K562 (cell line): ENCODE measurements around the gene PTPN1. TPM values are rescaled to one million over a fixed set of nuclear protein-coding genes. Genes with fewer than 3 reads are reported as not detected.

Source experiments
- BCL6 ChIP-seq: fragments of 250-450 bp; sonication (Bioruptor Pico); IDR thresholded peaks from 2 replicates; pipeline ENCODE4 v1.4.0; 2020
- JUN ChIP-seq, 2 experiments: sonication (generic) in 1 of 2; formaldehyde crosslinking in 1 of 2; IDR thresholded peaks; 2 replicates each; pipeline versions ENCODE4 v1.6.1 to v1.8.0; 2012 to 2022; ENCODE audit warnings: borderline replicate concordance in 2 of 2, mild to moderate bottlenecking in 2 of 2, improper control_type of control experiment in 1 of 2, low read depth in 1 of 2, low read length in 1 of 2, missing genetic modification reagents in 1 of 2
- MAFG ChIP-seq: fragments of 450-650 bp; conservative IDR thresholded peaks from 2 replicates; pipeline ENCODE4 v1.6.1; 2016; ENCODE audit warnings: missing genetic modification characterization, missing compliant biosample characterization
- MEIS2 ChIP-seq: fragments of 450-650 bp; IDR thresholded peaks from 2 replicates; pipeline ENCODE4 v1.6.1; 2014; ENCODE audit warnings: mild to moderate bottlenecking; ENCODE audit not compliant: partially characterized antibody
- MYBL2 ChIP-seq, 2 experiments: fragments of 450-650 bp in 1 of 2; sonication (generic) in 1 of 2; formaldehyde crosslinking in 1 of 2; IDR thresholded peaks; 2 replicates each; pipeline versions ENCODE4 v1.6.1 to v1.8.1; 2017 to 2022; ENCODE audit warnings: borderline replicate concordance in 1 of 2, inconsistent platforms in 1 of 2, low read depth in 1 of 2, mild to moderate bottlenecking in 1 of 2, missing genetic modification reagents in 1 of 2, moderate library complexity in 1 of 2
- SIX5 ChIP-seq, 2 experiments: IDR thresholded peaks; 2 replicates each; pipeline ENCODE4 v1.6.1; 2011; ENCODE audit warnings: low read length in 2 of 2, borderline replicate concordance in 1 of 2, low read depth in 1 of 2, mild to moderate bottlenecking in 1 of 2, moderate library complexity in 1 of 2; ENCODE audit not compliant: insufficient read depth in 1 of 2
- SRSF1 ChIP-seq: fragments of 200-400 bp; formaldehyde crosslinking; IDR thresholded peaks from 2 replicates; pipeline ENCODE4 v1.6.1; 2017; ENCODE audit warnings: mild to moderate bottlenecking, low read depth, low read length, moderate library complexity
- TBP ChIP-seq: optimal IDR thresholded peaks from 2 replicates; pipeline ENCODE3; 2011; ENCODE audit warnings: low read depth, low read length, improper control_type of control experiment
- TCF3 ChIP-seq: sonication (generic); formaldehyde crosslinking; IDR thresholded peaks from 2 replicates; pipeline ENCODE4 v1.4.0; 2020; ENCODE audit warnings: mild to moderate bottlenecking, missing genetic modification reagents
- ZFP36 ChIP-seq: fragments of 150-350 bp; IDR thresholded peaks from 2 replicates; pipeline ENCODE4 v1.6.1; 2018; ENCODE audit warnings: low read length, low read depth; ENCODE audit not compliant: partially characterized antibody
- ZNF175 ChIP-seq: fragments of 200-800 bp; sonication (Bioruptor generic); IDR thresholded peaks from 2 replicates; pipeline ENCODE4 v1.6.1; 2016; ENCODE audit warnings: low read depth, mild to moderate bottlenecking, missing genetic modification characterization, missing compliant biosample characterization
- ZNF444 ChIP-seq: fragments of 250-450 bp; sonication (Bioruptor Pico); IDR thresholded peaks from 2 replicates; pipeline ENCODE4 v1.4.0; 2020; ENCODE audit warnings: mild to moderate bottlenecking, moderate library complexity
- ZNF785 ChIP-seq: fragments of 250-450 bp; sonication (Bioruptor Pico); IDR thresholded peaks from 2 replicates; pipeline ENCODE4 v1.4.0; 2020; ENCODE audit warnings: mild to moderate bottlenecking
- ZSCAN32 ChIP-seq: fragments of 450-650 bp; formaldehyde crosslinking; IDR thresholded peaks from 2 replicates; pipeline ENCODE4 v1.4.0; 2020; ENCODE audit warnings: mild to moderate bottlenecking, moderate library complexity
- polyA plus RNA-seq, 8 experiments: library from polyadenylated mRNA; depleted of rRNA in 4 of 8; stranded (reverse) in 5 of 8; unstranded in 3 of 8; fragments of >200 nt; fragmentation: Nextera tagmentation in 2 of 8; fragmentation: Illumina TruSeq in 1 of 8; extraction: Ambion mirVana in 2 of 8; extraction: Trizol in 1 of 8; gene quantifications; 2 replicates each; pipeline versions ENCODE4 v1.2.1 to v1.2.3, GENCODE V29; 2011 to 2014; ENCODE audit warnings: inconsistent platforms in 1 of 8, missing spikeins in 1 of 8
- total RNA-seq, 7 experiments: library from RNA; depleted of rRNA in 6 of 7; stranded (reverse); fragments of >200 nt in 6 of 7; fragmentation: Illumina TruSeq in 2 of 7; extraction: Trizol in 2 of 7; gene quantifications; 2 replicates each; pipeline versions ENCODE4 v1.2.1 to v1.2.3, GENCODE V29; 2011 to 2021; ENCODE audit warnings: low replicate concordance in 1 of 7
- TF ChIP-seq, protein P1 (sequence below): fragments of 250-450 bp; sonication (Bioruptor Pico); IDR thresholded peaks from 2 replicates; pipeline ENCODE4 v1.4.0; 2020; ENCODE audit warnings: mild to moderate bottlenecking, moderate library complexity, borderline replicate concordance
- TF ChIP-seq, protein P2 (sequence below): sonication (generic); formaldehyde crosslinking; IDR thresholded peaks from 2 replicates; pipeline ENCODE4 v1.8.0; 2022; ENCODE audit warnings: mild to moderate bottlenecking, missing genetic modification reagents

PTPN1 gene
- total and polyA plus RNA-seq, 9 of the 15 experiments (the other 6 are each of a cell fraction or from before 2014, with no cell fraction given), result 11.0 to 85.3 (median 54.0) TPM

GRCh38 chr20:50509923-50510705 is at the start of gene PTPN1 (continued):
- TF ChIP-seq SRSF1 (no peak), SIX5 (IDR thresholded peaks at IDR 0.05; ENCODE audit: borderline replicate concordance in 1 of 2, insufficient read depth in 1 of 2, low read depth in 1 of 2, low read length in 2 of 2) (no peak), TBP (peak; percentile 90), MYBL2 (IDR thresholded peaks at IDR 0.05; ENCODE audit: low read depth) (no peak), MYBL2 (CRISPR knock-in tag; IDR thresholded peaks at IDR 0.05; ENCODE audit: borderline replicate concordance) (no peak), ZNF175 (CRISPR knock-in tag) (no peak), MEIS2 (peak; percentile 69), ZNF444 (no peak), ZSCAN32 (no peak), MAFG (tag) (no peak), ZNF785 (CRISPR knock-in tag) (no peak), ZFP36 (no peak), TCF3 (CRISPR knock-in tag) (peak; percentile 26; the same call in 1 of the 2 replicates), JUN (IDR thresholded peaks at IDR 0.05; ENCODE audit: borderline replicate concordance, low read depth, low read length) (peak; percentile 38; the same call in 1 of the 2 replicates), JUN (CRISPR knock-in tag; IDR thresholded peaks at IDR 0.05; ENCODE audit: borderline replicate concordance) (no peak), BCL6 (no peak)
- TF ChIP-seq, protein P1, sequence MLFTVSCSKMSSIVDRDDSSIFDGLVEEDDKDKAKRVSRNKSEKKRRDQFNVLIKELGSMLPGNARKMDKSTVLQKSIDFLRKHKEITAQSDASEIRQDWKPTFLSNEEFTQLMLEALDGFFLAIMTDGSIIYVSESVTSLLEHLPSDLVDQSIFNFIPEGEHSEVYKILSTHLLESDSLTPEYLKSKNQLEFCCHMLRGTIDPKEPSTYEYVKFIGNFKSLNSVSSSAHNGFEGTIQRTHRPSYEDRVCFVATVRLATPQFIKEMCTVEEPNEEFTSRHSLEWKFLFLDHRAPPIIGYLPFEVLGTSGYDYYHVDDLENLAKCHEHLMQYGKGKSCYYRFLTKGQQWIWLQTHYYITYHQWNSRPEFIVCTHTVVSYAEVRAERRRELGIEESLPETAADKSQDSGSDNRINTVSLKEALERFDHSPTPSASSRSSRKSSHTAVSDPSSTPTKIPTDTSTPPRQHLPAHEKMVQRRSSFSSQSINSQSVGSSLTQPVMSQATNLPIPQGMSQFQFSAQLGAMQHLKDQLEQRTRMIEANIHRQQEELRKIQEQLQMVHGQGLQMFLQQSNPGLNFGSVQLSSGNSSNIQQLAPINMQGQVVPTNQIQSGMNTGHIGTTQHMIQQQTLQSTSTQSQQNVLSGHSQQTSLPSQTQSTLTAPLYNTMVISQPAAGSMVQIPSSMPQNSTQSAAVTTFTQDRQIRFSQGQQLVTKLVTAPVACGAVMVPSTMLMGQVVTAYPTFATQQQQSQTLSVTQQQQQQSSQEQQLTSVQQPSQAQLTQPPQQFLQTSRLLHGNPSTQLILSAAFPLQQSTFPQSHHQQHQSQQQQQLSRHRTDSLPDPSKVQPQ (CRISPR knock-in tag), result no peak
- TF ChIP-seq, protein P2, sequence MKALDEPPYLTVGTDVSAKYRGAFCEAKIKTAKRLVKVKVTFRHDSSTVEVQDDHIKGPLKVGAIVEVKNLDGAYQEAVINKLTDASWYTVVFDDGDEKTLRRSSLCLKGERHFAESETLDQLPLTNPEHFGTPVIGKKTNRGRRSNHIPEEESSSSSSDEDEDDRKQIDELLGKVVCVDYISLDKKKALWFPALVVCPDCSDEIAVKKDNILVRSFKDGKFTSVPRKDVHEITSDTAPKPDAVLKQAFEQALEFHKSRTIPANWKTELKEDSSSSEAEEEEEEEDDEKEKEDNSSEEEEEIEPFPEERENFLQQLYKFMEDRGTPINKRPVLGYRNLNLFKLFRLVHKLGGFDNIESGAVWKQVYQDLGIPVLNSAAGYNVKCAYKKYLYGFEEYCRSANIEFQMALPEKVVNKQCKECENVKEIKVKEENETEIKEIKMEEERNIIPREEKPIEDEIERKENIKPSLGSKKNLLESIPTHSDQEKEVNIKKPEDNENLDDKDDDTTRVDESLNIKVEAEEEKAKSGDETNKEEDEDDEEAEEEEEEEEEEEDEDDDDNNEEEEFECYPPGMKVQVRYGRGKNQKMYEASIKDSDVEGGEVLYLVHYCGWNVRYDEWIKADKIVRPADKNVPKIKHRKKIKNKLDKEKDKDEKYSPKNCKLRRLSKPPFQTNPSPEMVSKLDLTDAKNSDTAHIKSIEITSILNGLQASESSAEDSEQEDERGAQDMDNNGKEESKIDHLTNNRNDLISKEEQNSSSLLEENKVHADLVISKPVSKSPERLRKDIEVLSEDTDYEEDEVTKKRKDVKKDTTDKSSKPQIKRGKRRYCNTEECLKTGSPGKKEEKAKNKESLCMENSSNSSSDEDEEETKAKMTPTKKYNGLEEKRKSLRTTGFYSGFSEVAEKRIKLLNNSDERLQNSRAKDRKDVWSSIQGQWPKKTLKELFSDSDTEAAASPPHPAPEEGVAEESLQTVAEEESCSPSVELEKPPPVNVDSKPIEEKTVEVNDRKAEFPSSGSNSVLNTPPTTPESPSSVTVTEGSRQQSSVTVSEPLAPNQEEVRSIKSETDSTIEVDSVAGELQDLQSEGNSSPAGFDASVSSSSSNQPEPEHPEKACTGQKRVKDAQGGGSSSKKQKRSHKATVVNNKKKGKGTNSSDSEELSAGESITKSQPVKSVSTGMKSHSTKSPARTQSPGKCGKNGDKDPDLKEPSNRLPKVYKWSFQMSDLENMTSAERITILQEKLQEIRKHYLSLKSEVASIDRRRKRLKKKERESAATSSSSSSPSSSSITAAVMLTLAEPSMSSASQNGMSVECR (CRISPR knock-in tag), result peak; percentile 81; the same call in 1 of the 2 replicates
